OCI-LY7 (cell line): ENCODE data around the gene ARAP1. TPM values are rescaled to one million over a fixed set of nuclear protein-coding genes. Genes with fewer than 3 reads are reported as not detected.

Source experiments
- BruUV-seq: library from RNA; stranded (reverse); fragments of 400-500 nt; replicated peaks from 2 replicates; lab custom pipeline; 2021; lab: Mats Ljungman, UMichigan
- CTCF ChIA-PET: fragments of 300-600 bp; sonication (Branson Sonifier 250); formaldehyde crosslinking; loops from one replicate; lab custom pipeline; 2022; ENCODE audit warnings: antibody characterized with exemption; ENCODE audit not compliant: unreplicated experiment; lab: Charles Lee
- POLR2A ChIA-PET: fragments of 300-600 bp; sonication (Branson Sonifier 250); formaldehyde crosslinking; loops from one replicate; lab custom pipeline; 2022; ENCODE audit warnings: antibody characterized with exemption; lab: Charles Lee
- DNase-seq: peaks from one replicate; pipeline ENCODE4 v3.0.0-alpha.2; 2015; ENCODE audit warnings: low spot score
- H2AFZ ChIP-seq: fragments of 200-600 bp; sonication (generic), shearing (Covaris generic); 2 replicates; pipeline ENCODE4 v1.6.1; 2014; ENCODE audit warnings: mild to moderate bottlenecking, antibody characterized with exemption, low read length, moderate library complexity
- H3K27ac ChIP-seq: fragments of 200-600 bp; sonication (generic); 2 replicates; pipeline ENCODE4 v1.5.1; 2014; ENCODE audit warnings: mixed run types, low read depth, mild to moderate bottlenecking, moderate library complexity, low read length, inconsistent platforms; ENCODE audit not compliant: poor library complexity, severe bottlenecking
- H3K36me3 ChIP-seq: fragments of 200-600 bp; sonication (generic); 2 replicates; pipeline ENCODE4 v1.6.1; 2014; ENCODE audit warnings: mild to moderate bottlenecking, antibody characterized with exemption, low read length, moderate library complexity, mixed read lengths; ENCODE audit not compliant: insufficient read depth
- H3K4me1 ChIP-seq: fragments of 200-600 bp; sonication (generic); 2 replicates; pipeline ENCODE4 v1.5.1; 2014; ENCODE audit warnings: mild to moderate bottlenecking, low read length; ENCODE audit not compliant: insufficient read depth, poor library complexity, severe bottlenecking
- H3K4me2 ChIP-seq: fragments of 200-600 bp; sonication (generic); 2 replicates; pipeline ENCODE4 v1.6.1; 2014; ENCODE audit warnings: mild to moderate bottlenecking, low read length
- H3K4me3 ChIP-seq: fragments of 200-600 bp; sonication (generic); 2 replicates; pipeline ENCODE4 v1.5.1; 2014; ENCODE audit warnings: mild to moderate bottlenecking, low read depth, low read length; ENCODE audit not compliant: poor library complexity, severe bottlenecking
- H3K79me2 ChIP-seq: fragments of 200-600 bp; sonication (generic); 2 replicates; pipeline ENCODE4 v1.6.1; 2016; ENCODE audit warnings: low read depth, mild to moderate bottlenecking, low read length, moderate library complexity, mixed read lengths; ENCODE audit not compliant: insufficient read depth
- H3K9me2 ChIP-seq: fragments of 200-600 bp; sonication (generic); 2 replicates; pipeline ENCODE4 v1.6.1; 2016; ENCODE audit warnings: mild to moderate bottlenecking, low read length, mixed read lengths; ENCODE audit not compliant: insufficient read depth
- H3K9me3 ChIP-seq: fragments of 200-600 bp; sonication (generic); 2 replicates; pipeline ENCODE4 v1.6.1; 2014; ENCODE audit warnings: mild to moderate bottlenecking, mixed run types, low read length, mixed read lengths
- H4K20me1 ChIP-seq: fragments of 200-600 bp; sonication (generic); 2 replicates; pipeline ENCODE4 v1.6.1; 2014; ENCODE audit warnings: mild to moderate bottlenecking, antibody characterized with exemption, low read length, moderate library complexity, mixed read lengths; ENCODE audit not compliant: insufficient read depth
- CTCF ChIP-seq: fragments of 200-600 bp; sonication (generic); conservative IDR thresholded peaks from 2 replicates; pipeline ENCODE4 v1.5.1; 2014; ENCODE audit warnings: mild to moderate bottlenecking, antibody characterized with exemption, low read length, moderate library complexity, mixed read lengths
- EZH2phosphoT487 ChIP-seq: fragments of 200-600 bp; sonication (generic); IDR thresholded peaks from 2 replicates; pipeline ENCODE4 v1.6.1; 2018; ENCODE audit warnings: low read depth, borderline replicate concordance, mild to moderate bottlenecking, mixed run types, antibody characterized with exemption, low read length, moderate library complexity, mixed read lengths
- intact Hi-C: fragments of 100-400 bp; cut with micrococcal nuclease; formaldehyde crosslinking; loops from one replicate; pipeline ENCODE4 v1.10.0; 2022; ENCODE audit not compliant: unreplicated experiment
- total RNA-seq, 2 experiments: library from RNA; depleted of rRNA in 1 of 2; stranded (reverse); fragments of >200 nt in 1 of 2; shearing (Covaris generic) in 1 of 2; gene quantifications; 2 replicates each; pipeline ENCODE4 v1.2.3, GENCODE V29; 2014 to 2022

The ARAP1 gene
- total RNA-seq, 2 experiments from 2014 or later: 65.6 to 106 TPM

GRCh38 chr11:72787216-72788104 lies 35.3 kb upstream of the ARAP1 start:
- Histone ChIP-seq H3K36me3 (no peaks in the 10 kb centered on the region), H3K27ac (no peak overlapping the region), H3K4me2 (peak overlapping the region; percentile 17; the same call in 1 of the 2 replicates), H3K9me2 (no peaks in the 10 kb centered on the region), H3K4me3 (no peak overlapping the region), H3K4me1 (peaks cover 18% of the 10 kb centered on the region), H2AFZ (no peak overlapping the region), H3K79me2 (no peaks in the 10 kb centered on the region), H3K9me3 (no peaks in the 10 kb centered on the region), H4K20me1 (no peaks in the 10 kb centered on the region)
- BruUV-seq: no TSS peak
- TF ChIP-seq EZH2phosphoT487 (no peak), CTCF (peak; percentile 47; the same call in 1 of the 2 replicates)
- DNase-seq: peak; percentile 54
- intact Hi-C loops: no loop called here
- POLR2A ChIA-PET: no interaction called here
- CTCF ChIA-PET: interaction anchor here (0.5 to 1.1 kb wide), 2 partner anchors 50 to 64 kb away, joined by 3 to 4 read pairs; no protein-coding TSS in a partner anchor

GRCh38 chr11:72786305-72787215 lies 34.4 kb upstream of the ARAP1 start:
- no peak for DNase-seq
- intact Hi-C loops: no loop called here
- no peaks in the 10 kb centered on the region for H3K36me3 ChIP-seq
- no peaks in the 10 kb centered on the region for H4K20me1 ChIP-seq
- H3K79me2 ChIP-seq: no peaks in the 10 kb centered on the region
- ChIA-PET POLR2A (no interaction called here), CTCF (interaction anchor here (0.5 to 1.1 kb wide), 2 partner anchors 63 to 565 kb away, joined by 3 to 4 read pairs; no protein-coding TSS in a partner anchor)
- no peak for TF ChIP-seq EZH2phosphoT487
- TF ChIP-seq CTCF: no peak
- no peak overlapping the region for H3K4me2 ChIP-seq
- peaks cover 22% of the 10 kb centered on the region for H3K4me1 ChIP-seq
- H2AFZ ChIP-seq: no peak overlapping the region
- no peaks in the 10 kb centered on the region for H3K9me2 ChIP-seq
- no peak overlapping the region for H3K4me3 ChIP-seq
- H3K9me3 ChIP-seq: no peaks in the 10 kb centered on the region
- no peak overlapping the region for H3K27ac ChIP-seq
- BruUV-seq: no TSS peak
